ENCODE results near the gene ARHGAP9.
A peak's percentile ranks its signal among the peaks of the same experiment; 100 is the strongest.
"Not testable (repeated sequence)": the region's sequence is repeated elsewhere in the genome, so short reads cannot be mapped to it uniquely, and the experiment has no call there.

Gene ARHGAP9

DNA sequence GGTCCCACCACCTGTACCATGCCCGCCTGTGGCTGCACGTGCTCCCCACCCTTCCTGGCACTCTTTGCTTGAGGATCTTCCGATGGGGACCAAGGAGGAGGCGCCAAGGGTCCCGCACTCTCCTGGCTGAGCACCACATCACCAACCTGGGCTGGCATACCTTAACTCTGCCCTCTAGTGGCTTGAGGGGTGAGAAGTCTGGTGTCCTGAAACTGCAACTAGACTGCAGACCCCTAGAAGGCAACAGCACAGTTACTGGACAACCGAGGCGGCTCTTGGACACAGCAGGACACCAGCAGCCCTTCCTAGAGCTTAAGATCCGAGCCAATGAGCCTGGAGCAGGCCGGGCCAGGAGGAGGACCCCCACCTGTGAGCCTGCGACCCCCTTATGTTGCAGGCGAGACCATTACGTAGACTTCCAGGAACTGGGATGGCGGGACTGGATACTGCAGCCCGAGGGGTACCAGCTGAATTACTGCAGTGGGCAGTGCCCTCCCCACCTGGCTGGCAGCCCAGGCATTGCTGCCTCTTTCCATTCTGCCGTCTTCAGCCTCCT, 23.4 kb downstream of the ARHGAP9 start:
- peak; percentile 69 for DNase-seq

DNA sequence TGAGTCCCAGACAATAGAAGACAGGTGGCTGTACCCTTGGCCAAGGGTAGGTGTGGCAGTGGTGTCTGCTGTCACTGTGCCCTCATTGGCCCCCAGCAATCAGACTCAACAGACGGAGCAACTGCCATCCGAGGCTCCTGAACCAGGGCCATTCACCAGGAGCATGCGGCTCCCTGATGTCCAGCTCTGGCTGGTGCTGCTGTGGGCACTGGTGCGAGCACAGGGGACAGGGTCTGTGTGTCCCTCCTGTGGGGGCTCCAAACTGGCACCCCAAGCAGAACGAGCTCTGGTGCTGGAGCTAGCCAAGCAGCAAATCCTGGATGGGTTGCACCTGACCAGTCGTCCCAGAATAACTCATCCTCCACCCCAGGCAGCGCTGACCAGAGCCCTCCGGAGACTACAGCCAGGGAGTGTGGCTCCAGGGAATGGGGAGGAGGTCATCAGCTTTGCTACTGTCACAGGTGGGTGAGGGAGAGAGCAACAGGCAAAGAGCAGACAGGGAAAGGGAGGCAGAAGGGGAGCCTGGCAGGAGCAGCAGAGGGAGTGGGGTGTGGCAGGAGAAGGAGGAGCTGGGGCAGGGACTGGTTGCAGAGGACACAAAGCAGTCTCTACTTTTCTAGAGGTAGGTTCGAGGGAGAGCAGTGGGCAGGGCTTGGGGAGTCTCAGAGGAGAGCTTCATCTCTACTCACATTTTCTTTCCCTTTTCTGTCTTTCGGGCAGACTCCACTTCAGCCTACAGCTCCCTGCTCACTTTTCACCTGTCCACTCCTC, 24.1 kb downstream of the ARHGAP9 start:
- no peak for DNase-seq

DNA sequence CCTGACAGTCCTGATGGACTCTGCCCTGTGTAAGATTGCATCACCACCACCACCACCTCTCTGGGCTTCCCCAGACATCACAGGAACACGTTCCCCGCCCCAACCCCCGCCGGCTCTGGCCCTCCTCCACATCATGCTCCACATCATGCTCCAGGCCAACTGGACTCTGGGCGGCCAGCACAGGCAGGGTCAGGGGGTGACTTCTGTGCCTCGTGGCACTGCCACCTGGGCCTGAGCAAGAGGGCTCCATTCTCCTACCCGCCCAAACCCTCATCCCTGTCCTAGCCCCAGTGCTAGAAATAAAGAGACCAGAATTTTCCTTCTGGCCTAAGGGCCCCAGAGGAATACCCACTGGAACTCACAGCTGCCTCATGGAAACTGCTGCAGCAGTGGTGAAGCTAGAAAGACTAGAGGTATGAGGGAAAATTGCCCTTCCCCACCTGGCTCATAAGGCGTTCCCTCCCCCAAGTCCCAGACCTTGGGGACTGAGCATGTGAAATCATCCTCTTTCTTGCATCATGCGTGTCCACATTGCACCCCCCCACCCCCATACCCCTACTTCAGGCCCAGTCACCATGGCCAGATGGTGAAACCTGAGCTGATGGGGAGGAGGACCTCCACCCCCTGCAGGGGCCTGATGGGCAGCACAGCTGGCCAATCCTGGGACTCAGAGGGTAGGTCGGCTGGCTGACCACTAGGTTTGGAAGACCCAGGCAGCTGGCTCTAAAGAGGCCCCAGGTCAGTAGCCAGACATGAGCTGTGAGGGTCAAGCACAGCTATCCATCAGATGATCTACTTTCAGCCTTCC, 24.9 kb downstream of the ARHGAP9 start, which contains the start of gene INHBE:
TSS of gene INHBE (plus strand) at position 742 of the 808 bp plus-strand sequence. CDS start 230 bp downstream, outside the sequence.
- DNase-seq, result no peak

DNA sequence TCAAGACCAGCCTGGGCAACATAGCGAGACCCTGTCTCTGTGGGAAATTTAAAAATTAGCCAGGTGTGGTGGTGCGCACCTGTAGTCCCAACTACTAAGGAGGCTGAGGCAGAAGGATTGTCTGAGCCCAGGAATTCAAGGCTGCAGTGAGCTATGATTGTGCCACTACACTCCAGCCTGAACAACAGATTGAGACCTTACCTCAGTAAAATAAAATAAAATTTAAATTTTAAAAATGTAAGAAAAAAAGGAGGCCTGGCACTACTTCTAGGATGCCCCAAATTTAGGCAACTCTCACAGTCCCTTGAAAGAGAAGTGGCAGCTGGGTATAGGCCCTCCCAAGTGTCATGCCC, 25.5 kb downstream of the ARHGAP9 start:
- DNase-seq, result no peak

DNA sequence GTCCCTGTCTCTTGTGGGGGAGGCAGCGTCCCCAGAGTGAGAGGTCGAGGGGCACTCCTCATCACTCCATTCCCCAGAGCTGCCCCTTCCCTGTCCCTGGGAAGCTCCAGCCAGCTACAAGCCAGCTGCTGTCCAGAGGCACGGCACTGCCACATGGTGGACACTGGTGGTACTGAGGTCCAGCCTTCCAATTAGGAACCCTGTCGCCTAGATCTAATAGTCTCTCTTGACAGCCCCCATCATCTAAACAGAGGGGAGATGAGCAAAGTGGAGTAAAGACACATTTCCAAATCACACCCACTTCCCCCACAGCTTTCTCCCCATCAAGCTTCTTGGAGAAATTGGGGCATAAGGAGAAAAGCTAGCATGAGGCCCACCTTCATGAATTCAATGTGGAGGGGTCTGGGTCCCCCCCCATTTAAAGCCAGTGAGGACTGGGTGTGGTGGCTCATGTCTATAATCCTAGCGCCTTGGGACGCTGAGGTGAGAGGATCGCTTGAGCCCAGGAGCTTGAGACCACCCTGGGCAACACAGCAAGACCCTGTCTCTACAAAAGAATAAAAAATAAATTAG, 26.6 kb downstream of the ARHGAP9 start:
- DNase-seq, result no peak

DNA sequence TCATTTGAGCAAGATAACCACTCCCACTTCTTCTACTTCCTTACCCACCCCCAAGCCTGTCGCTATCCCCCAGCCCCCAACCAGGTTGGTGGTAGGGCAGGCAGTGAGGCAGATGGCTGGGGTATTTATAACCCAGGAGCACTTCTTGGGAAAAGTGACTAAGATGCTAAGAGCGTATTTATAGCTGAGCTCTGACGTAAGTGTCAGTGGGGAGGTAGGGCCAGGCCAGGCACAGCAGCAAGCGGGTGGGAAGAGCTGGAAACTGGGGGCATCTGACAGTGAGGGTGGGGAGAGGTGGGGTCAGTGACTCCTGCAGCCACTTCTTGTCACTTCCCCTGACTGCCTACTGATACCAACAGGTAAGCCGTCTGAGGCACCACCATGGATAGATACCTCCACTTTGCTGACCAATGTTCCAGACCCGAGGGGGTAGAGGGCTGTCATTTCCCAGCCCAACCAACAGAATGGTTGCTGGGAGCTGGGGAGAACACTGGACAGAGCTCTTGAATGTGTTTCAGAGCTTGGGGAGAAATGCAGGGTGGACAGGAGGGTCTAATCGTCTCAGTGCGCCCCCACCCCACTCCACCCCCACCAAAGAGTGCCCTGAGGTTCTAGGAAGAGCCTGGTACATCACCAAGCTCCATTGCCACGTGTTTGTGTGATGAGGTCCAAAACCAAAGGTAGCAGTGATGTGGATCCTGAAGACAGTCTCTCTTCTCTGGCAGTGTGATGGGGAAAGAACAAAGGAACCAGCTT, 27.3 kb downstream of the ARHGAP9 start:
- no peak for DNase-seq

DNA sequence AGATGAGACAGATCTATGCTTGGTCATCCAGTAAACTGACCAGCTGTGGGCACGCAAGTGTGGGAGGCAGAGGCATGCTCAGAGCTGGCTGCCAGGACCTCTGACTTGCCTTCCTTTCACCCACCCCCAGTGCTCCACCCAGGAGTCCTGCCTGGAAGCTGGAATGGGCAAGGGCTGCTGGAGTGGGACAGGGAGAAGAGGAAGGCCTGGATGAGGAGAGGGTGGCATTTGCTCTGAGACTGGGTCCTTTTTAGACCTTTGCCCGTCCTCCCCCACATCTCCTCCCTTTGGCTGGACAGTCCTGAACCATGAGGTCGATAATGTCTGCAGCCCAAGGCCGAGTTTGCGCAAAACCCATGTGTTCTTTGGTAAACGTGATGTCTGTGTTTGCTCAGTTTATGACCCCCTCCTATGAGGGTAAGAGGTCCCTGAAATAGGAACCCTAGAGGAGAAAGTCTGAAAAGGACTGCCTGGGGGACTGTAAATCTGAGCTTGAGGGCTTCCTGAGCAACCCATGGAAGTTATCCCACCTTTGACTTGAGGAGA, 28.4 kb downstream of the ARHGAP9 start:
- no peak for DNase-seq

DNA sequence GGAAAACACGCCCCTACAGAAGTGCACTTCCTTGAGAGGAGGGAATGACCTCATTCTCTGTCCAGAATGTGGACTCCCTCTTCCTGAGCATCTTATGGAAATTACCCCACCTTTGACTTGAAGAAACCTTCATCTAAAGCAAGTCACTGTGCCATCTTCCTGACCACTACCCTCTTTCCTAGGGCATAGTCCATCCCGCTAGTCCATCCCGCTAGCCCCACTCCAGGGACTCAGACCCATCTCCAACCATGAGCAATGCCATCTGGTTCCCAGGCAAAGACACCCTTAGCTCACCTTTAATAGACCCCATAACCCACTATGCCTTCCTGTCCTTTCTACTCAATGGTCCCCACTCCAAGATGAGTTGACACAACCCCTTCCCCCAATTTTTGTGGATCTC, 29.6 kb downstream of the ARHGAP9 start:
- DNase-seq, result no peak

DNA sequence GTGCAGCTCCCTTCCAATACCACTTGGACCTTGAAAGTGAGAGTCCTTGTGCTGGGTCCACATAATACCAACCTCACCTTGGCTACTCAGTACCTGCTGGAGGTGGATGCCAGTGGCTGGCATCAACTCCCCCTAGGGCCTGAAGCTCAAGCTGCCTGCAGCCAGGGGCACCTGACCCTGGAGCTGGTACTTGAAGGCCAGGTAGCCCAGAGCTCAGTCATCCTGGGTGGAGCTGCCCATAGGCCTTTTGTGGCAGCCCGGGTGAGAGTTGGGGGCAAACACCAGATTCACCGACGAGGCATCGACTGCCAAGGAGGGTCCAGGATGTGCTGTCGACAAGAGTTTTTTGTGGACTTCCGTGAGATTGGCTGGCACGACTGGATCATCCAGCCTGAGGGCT, 30.3 kb downstream of the ARHGAP9 start:
- DNase-seq, result no peak

DNA sequence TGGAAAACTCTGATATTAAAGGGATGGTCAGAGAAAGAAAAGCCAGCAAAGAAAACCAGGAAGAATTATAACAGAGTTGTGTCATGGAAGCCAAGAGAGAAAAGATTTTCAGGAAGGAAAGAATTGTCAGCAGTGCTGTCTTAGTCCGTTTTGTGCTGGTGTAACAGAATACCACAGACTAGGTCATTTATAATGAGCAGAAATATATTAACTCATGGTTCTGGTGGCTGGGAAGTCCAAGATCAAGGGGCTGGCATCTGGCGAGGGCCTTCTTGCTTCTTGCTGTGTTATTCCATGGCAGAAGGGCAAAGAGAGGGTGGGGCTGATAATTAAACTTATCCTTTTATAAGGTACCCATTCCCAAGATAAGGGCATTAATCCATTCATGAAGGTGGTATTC, 31.0 kb downstream of the ARHGAP9 start:
- no peak for DNase-seq

DNA sequence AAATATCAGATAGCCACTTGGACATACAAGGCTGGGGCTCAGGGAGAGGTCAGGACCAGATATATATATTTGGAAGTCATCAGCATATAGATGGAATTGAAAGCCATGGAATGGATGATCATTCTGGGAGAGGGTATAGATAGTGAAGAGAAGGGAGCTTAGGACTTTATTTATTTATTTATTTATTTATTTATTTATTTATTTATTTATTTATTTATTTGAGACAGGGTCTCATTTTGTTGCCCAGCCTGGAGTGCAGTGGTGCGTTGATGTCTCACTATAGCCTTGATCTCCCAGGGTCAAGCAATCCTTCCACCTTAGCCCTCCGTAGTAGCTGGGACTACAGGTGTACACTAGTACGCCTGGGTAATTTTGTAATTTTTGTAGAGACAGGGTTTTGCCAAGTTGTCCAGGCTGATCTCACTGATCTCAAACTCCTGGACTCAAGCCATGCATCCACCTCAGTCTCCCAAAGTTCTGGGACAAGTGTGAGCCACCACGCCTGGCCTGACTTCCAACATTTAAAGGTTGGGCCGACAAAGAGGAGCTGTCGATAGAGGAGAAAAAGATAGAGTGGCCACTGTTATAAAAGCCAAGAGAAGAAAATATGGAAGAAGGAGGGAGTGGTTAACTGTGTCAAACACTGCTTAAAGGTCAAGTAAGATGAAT, 33.2 kb downstream of the ARHGAP9 start:
- no peak for DNase-seq

DNA sequence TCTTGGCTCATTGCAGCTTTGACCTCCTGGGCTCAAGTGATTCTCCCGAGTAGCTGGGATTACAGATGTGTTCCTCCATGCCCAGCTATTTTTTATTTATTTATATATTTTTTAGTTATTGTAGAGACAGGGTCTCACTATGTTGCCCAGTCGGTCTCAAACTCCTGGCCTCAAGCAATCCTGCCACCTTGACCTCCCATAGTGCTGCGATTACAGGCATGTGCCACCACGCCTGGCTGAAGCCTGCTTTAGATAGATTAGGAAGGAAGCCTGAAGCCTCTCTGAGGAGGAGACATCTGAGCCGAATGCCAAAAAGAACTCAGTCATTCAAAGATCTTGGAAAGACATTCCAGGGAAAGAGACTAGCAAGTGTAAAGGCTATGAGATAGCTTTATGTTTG, 34.9 kb downstream of the ARHGAP9 start:
- DNase-seq, result no peak

DNA sequence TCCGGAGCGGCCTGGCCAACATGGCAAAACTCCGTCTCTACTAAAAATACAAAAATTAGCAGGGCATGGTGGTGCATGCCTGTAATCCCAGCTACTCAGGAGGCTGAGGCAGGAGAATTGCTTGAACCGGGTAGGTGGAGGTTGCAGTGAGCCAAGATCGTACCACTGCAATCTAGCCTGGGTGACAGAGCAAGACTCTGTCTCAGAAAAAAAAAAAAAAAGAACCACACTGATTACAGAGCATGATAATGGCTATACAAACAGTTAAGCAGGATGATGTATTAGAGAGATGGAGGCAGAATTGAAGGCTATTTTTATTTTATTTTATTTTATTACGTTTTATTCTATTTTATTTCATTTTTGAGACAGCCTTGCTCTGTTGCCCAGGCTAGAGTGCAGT, 35.3 kb downstream of the ARHGAP9 start:
- DNase-seq, result not testable (repeated sequence)

DNA sequence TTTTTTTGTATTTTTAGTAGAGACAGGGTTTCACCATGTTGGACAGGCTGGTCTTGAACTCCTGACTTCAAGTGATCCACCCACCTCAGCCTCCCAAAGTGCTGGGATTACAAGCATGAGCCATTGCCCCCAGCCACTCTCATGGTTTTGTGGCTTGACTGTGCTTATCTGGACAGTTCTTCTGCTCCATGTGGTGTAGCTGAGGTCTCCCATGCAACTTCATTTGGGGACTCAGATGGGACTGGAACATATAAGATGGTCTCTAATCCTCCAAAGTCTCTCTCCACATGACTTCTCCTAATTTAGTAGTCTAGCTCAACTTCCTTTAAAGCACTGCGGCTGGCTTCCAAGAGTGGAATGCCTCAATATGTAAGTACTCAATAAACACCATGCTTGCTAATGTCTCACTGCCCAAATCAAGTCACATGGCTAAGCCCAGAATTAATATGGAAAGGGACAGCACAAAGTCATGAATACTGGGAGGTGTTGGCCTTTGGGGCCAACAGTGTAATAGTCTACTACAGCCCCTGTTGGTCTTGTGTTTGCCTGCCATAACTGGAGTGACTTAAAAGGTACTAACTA, 37.7 kb downstream of the ARHGAP9 start:
- no peak for DNase-seq

DNA sequence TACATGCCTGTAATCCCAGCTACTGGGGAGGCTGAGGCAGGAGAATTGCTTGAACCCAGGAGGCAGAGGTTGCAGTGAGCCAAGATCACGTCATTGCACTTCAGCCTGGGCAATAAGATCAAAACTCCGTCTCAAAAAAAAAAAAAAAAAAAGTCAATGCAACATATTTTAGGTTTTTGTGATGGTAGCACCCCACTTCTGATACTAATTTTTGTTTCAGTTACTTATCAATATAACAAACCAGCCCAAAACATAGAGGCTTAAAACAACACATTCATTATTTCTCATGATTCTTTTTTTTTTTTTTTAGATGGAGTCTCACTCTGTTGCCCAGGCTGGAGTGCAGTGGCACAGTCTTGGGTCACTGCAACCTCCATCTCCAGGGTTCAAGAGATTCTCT, 38.3 kb downstream of the ARHGAP9 start:
- not testable (repeated sequence) for DNase-seq

DNA sequence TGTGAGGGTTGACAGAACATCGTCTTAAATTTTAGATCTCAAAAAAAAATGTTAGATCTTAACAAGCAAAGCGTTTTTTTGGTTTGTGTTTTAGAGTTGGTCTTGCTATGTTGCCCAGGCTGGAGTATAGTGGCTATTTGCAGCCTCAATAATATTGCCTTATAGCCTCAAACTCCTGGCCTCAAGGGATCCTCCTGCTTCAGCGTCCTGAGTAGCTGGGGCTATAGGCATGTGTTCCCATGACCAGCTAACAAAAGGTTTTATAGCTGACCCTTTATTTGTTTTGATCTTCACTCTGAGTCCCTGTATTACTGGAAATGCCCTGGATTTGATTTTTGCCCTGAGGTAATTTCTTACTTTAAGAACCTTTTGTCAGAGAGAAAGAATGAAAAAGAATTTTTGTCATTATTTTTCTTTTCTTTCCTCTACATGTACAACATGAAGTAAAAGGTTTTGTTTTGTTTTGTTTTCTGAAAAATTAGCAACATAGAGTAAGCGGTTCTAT, 39.9 kb downstream of the ARHGAP9 start:
- no peak for DNase-seq

DNA sequence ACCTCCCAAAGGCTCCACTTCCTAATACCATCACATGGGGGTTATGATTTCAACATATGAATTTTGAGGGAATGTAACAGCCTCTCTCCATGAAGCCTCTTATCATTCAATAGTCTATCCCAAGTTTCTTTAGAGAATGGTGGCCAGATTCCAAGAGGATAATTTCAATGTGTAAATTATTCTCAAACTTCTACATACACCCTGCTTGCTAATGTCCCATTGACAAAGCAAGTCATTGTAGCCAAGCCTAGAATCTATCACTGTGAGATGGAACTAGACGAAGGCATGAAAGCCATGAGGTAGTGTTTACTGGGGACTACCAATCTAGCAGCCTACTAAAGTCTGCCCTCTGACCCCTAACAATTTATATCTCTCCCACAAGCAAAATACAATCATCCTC, 41.3 kb downstream of the ARHGAP9 start:
- DNase-seq, result no peak

DNA sequence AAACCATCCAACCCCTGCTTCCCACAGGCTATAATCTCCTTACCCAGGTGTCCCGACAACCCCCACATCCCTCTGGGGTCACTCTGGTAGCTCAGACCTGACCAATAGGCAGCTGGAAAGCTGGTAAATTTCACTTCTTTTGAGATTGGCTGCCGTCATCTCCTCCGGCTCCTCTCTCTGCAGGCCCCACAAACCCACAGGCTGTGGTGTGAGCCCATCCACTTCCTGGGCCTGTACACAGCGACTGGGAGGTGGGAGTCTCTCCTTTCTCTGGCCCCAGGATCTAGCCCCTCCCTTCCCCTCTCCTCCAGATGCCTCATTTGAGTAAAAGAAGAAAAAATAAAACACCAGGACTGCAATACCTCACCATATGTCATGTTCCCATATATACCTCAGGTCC, 44.4 kb downstream of the ARHGAP9 start:
- no peak for DNase-seq

DNA sequence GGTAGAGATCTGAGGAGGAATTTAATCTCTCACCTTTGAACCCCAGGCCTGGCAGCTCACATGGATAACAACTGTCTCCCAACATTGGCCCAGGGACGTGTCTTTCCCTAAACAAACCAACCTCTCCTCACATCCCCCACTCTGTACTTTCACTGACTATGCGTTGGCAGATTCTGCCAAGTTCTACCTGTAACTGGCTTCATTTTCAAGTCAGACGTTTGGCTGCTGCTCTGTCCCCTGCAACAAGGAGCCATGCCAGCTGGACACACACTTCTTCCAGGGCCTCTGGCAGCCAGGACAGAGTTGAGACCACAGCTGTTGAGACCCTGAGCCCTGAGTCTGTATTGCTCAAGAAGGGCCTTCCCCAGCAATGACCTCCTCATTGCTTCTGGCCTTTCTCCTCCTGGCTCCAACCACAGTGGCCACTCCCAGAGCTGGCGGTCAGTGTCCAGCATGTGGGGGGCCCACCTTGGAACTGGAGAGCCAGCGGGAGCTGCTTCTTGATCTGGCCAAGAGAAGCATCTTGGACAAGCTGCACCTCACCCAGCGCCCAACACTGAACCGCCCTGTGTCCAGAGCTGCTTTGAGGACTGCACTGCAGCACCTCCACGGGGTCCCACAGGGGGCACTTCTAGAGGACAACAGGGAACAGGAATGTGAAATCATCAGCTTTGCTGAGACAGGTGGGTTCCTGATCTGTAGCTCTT, 45.0 kb downstream of the ARHGAP9 start, which contains the start of gene INHBC:
TSS of gene INHBC (plus strand) at position 268 of the 707 bp plus-strand sequence. CDS start at position 371, 103 bp downstream.
- no peak for DNase-seq

DNA sequence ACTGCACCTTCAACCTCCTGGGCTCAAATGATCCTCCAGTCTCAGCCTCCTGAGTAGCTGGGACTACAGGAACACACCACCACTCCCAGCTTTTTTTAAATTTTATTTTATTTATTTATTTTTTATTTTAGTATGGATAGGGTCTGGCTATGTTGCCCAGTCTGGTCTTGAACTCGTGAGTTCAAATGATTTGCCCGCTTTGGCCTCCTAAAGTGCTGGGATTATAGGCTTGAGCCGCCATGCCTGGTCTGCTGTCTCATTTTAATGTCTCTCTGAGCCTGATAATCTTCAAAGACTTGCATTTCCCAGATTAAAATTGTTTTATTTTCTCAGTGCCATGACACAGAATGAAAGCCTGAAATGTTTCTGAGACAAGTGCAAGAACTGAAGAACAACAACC, 46.3 kb downstream of the ARHGAP9 start:
- DNase-seq, result no peak

All from CD4-positive, alpha-beta T cell treated with Interleukin-17A for 1 hour (primary cell).